GM12892 (cell line): ENCODE data around the gene MUC3A.

Experiments used
- POLR2A ChIP-seq: IDR thresholded peaks from 2 replicates; pipeline ENCODE4 v1.6.1; 2011; ENCODE audit warnings: low read depth, low read length, control low read depth
- POLR2AphosphoS5 ChIP-seq: IDR thresholded peaks from 2 replicates; pipeline ENCODE4 v1.6.1; 2011; ENCODE audit warnings: low read depth, low read length, control low read depth

DNA sequence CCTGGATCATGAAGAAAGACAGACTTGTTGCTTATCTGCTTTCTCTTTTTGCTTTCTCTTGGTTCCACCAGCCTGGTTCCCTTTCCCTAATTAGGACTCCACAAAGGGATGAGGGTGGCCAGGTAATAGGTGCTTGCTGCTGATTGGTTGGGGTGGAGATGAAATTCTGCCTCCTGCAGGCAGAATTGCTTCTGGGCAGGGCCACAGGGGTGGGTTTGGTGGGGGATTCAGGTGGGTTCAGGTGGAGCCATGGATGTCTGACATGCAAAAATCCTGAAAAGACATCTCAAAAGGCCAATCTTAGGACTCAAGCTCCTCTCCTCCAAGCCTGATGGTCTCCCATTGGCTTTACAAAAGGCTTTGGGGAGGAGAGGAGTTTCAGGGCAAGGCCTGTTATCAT is 28.3 kb upstream of the MUC3A start:
- TF ChIP-seq POLR2A, result no peak
- no peak for TF ChIP-seq POLR2AphosphoS5
